ENCODE results near the gene ATG14. TPM values are rescaled to one million over a fixed set of nuclear protein-coding genes. Genes with fewer than 3 reads are reported as not detected.

ATG14 gene
- total RNA-seq, 2 experiments from 2014 or later = 4.6 to 4.9 TPM

- Mint-ChIP-seq H3K4me3 (no peak overlapping the region), H3K27me3 (ENCODE audit: low read depth) (no peaks in the 10 kb centered on the region), H3K4me1 (ENCODE audit: low read depth) (peaks cover 14% of the 10 kb centered on the region), H3K36me3 (ENCODE audit: low read depth) (peaks cover 13% of the 10 kb centered on the region), H3K27ac (no peak overlapping the region), H3K9me3 (no peaks in the 10 kb centered on the region)
- CTCF ChIA-PET = interaction anchor here (0.8 to 1.4 kb wide), 6 partner anchors 16 to 148 kb away, joined by 3 to 4 read pairs (median 3); no protein-coding TSS in a partner anchor
- no peak for DNase-seq
- intact Hi-C loops (cut with micrococcal nuclease) = no loop called here
Measured at GRCh38 chr14:55361190-55361589, 50.4 kb downstream of the ATG14 start.

DNA sequence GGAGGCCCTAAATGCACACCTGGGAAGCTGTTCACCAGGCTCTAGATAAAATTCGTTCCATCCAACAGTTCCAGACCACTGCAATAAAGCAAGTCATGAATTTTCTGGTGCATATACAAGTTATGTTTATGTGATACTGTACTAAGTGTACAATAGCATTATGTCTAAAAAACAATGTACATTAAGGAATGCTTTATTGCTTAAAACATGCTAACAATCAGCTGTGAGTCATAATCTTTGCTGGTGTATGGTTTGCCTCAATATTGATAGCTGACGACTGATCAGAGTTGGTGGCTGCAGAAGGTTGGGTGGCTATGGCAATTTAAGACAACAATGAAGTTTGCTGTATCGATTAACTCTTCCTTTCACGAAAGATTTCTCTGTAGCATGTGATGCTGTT is 52.3 kb downstream of the ATG14 start:
- CTCF ChIA-PET = interaction anchor here (0.7 to 1.2 kb wide), 2 partner anchors 89 to 146 kb away, joined by 3 to 4 read pairs; no protein-coding TSS in a partner anchor
- Mint-ChIP-seq H3K9me3 (no peaks in the 10 kb centered on the region), H3K4me1 (ENCODE audit: low read depth) (peaks cover 21% of the 10 kb centered on the region), H3K36me3 (ENCODE audit: low read depth) (peaks cover 6% of the 10 kb centered on the region), H3K27ac (no peak overlapping the region), H3K4me3 (no peak overlapping the region), H3K27me3 (ENCODE audit: low read depth) (no peaks in the 10 kb centered on the region)
- intact Hi-C loops (cut with micrococcal nuclease) = no loop called here
- no peak for DNase-seq

DNA sequence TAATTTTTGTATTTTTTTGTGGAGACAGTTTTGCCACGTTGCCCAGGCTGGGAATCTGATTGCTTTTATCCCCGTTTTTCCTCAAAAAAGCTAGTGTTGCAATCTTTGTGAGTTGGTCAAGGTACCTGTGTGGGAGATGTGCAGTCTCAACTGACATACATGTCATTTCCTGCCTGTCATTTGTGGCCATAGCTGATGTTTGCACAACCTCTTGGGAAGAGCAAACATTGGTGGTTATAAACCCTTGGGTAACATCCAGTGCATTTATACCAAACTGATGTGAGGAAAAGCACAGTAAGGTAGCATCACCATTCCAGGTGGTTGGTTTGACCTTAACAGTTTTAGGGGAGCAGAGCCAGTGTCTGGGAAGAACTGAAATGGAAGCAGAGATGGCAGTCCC is 54.7 kb downstream of the ATG14 start:
- Mint-ChIP-seq H3K27me3 (ENCODE audit: low read depth) (no peaks in the 10 kb centered on the region), H3K9me3 (no peaks in the 10 kb centered on the region), H3K4me1 (ENCODE audit: low read depth) (peaks cover 27% of the 10 kb centered on the region), H3K27ac (no peak overlapping the region), H3K4me3 (no peak overlapping the region), H3K36me3 (ENCODE audit: low read depth) (peaks cover 8% of the 10 kb centered on the region)
- CTCF ChIA-PET = interaction anchor here (0.6 to 5.7 kb wide), 3 partner anchors 42 to 731 kb away, joined by 3 to 131 read pairs (median 3); partner anchors contain the start of gene FBXO34
- DNase-seq = no peak
- intact Hi-C loops (cut with micrococcal nuclease) = no loop called here

- Mint-ChIP-seq H3K27ac (no peak overlapping the region), H3K4me3 (no peak overlapping the region), H3K27me3 (ENCODE audit: low read depth) (no peaks in the 10 kb centered on the region), H3K4me1 (ENCODE audit: low read depth) (peaks cover 18% of the 10 kb centered on the region), H3K9me3 (no peaks in the 10 kb centered on the region), H3K36me3 (ENCODE audit: low read depth) (peaks cover 10% of the 10 kb centered on the region)
- intact Hi-C loops (cut with micrococcal nuclease) = no loop called here
- no peak for DNase-seq
- CTCF ChIA-PET = interaction anchor here (0.6 to 5.7 kb wide), 11 partner anchors 9 to 143 kb away, joined by 3 to 131 read pairs (median 15); partner anchors contain the start of gene FBXO34
Measured at GRCh38 chr14:55355922-55356321, 55.7 kb downstream of the ATG14 start.

DNA sequence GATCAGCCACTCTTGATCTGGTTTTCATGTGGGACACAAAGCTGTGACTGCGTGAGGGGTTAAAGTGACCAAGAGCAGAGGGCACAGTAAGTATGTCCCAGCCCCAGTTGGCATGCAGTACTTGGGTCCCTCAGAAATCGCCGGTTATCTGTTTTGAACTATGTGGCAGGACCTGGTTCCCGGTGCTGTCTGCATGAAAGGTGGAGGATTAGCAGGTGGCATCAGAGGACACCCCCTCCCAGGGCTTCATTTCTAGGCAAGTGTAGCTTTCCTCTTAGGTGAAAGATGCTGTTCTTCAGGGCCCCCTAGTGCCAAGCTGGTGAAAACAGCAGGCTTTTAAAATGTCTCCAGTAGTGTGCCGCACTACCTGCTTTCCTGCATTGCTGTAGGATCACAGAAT is 57.1 kb downstream of the ATG14 start:
- Mint-ChIP-seq H3K4me3 (peak overlapping the region; percentile 20), H3K27me3 (ENCODE audit: low read depth) (no peaks in the 10 kb centered on the region), H3K9me3 (no peaks in the 10 kb centered on the region), H3K4me1 (ENCODE audit: low read depth) (peaks cover 21% of the 10 kb centered on the region), H3K36me3 (ENCODE audit: low read depth) (peaks cover 11% of the 10 kb centered on the region), H3K27ac (peak overlapping the region; percentile 74)
- intact Hi-C loops (cut with micrococcal nuclease) = loop anchor here (1.0 kb wide), 7 partner anchors 19 to 265 kb away; partner anchors contain the start of gene FBXO34
- CTCF ChIA-PET = interaction anchor here (0.6 to 5.7 kb wide), 47 partner anchors 9 to 406 kb away, joined by 3 to 131 read pairs (median 5); partner anchors contain the start of genes DLGAP5 and FBXO34
- peak; percentile 80 for DNase-seq

GRCh38 chr14:55353686-55354467 is 57.8 kb downstream of the ATG14 start:
- Mint-ChIP-seq H3K9me3 (no peaks in the 10 kb centered on the region), H3K36me3 (ENCODE audit: low read depth) (peaks cover 11% of the 10 kb centered on the region), H3K27ac (peak overlapping the region; percentile 74), H3K4me1 (ENCODE audit: low read depth) (peaks cover 27% of the 10 kb centered on the region), H3K27me3 (ENCODE audit: low read depth) (no peaks in the 10 kb centered on the region), H3K4me3 (peak overlapping the region; percentile 53)
- CTCF ChIA-PET = interaction anchor here (0.5 to 5.7 kb wide), 49 partner anchors 8 to 405 kb away, joined by 3 to 131 read pairs (median 5); partner anchors contain the start of genes DLGAP5 and FBXO34
- intact Hi-C loops (cut with micrococcal nuclease) = loop anchor here (1.0 kb wide), 7 partner anchors 19 to 265 kb away; partner anchors contain the start of gene FBXO34
- no peak for DNase-seq

- Mint-ChIP-seq H3K36me3 (ENCODE audit: low read depth) (peaks cover 11% of the 10 kb centered on the region), H3K4me3 (no peak overlapping the region), H3K27me3 (ENCODE audit: low read depth) (no peaks in the 10 kb centered on the region), H3K4me1 (ENCODE audit: low read depth) (peaks cover 41% of the 10 kb centered on the region), H3K27ac (no peak overlapping the region), H3K9me3 (no peaks in the 10 kb centered on the region)
- no peak for DNase-seq
- intact Hi-C loops (cut with micrococcal nuclease) = no loop called here
- CTCF ChIA-PET = interaction anchor here (0.6 to 5.7 kb wide), 4 partner anchors 15 to 139 kb away, joined by 3 to 131 read pairs (median 16); partner anchors contain the start of gene FBXO34
Measured at GRCh38 chr14:55352201-55352600, 59.4 kb downstream of the ATG14 start.

- Mint-ChIP-seq H3K4me1 (ENCODE audit: low read depth) (peaks cover 47% of the 10 kb centered on the region), H3K36me3 (ENCODE audit: low read depth) (peaks cover 11% of the 10 kb centered on the region), H3K27me3 (ENCODE audit: low read depth) (no peaks in the 10 kb centered on the region), H3K4me3 (no peak overlapping the region), H3K9me3 (no peaks in the 10 kb centered on the region), H3K27ac (peak overlapping the region; percentile 59)
- no peak for DNase-seq
- intact Hi-C loops (cut with micrococcal nuclease) = no loop called here
- CTCF ChIA-PET = interaction anchor here (0.6 to 5.0 kb wide), 7 partner anchors 13 to 319 kb away, joined by 3 to 27 read pairs (median 4); partner anchors contain the start of gene FBXO34
Measured at GRCh38 chr14:55351111-55351510, 60.5 kb downstream of the ATG14 start.

DNA sequence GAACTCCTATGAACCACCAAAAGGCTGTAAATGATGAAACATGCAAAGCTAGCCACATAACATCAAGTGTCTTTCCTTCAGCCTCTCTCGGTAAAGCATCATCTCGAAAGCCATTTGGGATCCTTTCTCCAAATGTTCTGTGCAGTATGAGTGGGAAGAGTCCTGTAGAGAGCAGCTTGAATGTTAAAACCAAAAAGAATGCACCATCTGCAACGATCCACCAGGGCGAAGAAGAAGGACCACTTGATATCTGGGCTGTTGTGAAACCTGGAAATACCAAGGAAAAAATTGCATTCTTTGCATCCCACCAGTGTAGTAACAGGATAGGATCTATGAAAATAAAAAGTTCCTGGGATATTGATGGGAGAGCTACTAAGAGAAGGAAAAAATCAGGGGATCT is 61.2 kb downstream of the ATG14 start:
- Mint-ChIP-seq H3K27me3 (ENCODE audit: low read depth) (no peaks in the 10 kb centered on the region), H3K36me3 (ENCODE audit: low read depth) (peaks cover 11% of the 10 kb centered on the region), H3K27ac (no peak overlapping the region), H3K9me3 (no peaks in the 10 kb centered on the region), H3K4me3 (no peak overlapping the region), H3K4me1 (ENCODE audit: low read depth) (peaks cover 50% of the 10 kb centered on the region)
- no peak for DNase-seq
- CTCF ChIA-PET = interaction anchor here (0.6 to 5.0 kb wide), 5 partner anchors 12 to 318 kb away, joined by 3 to 27 read pairs (median 4); partner anchors contain the start of gene FBXO34
- intact Hi-C loops (cut with micrococcal nuclease) = no loop called here

- no peaks in the 10 kb centered on the region for H3K27me3 Mint-ChIP-seq (ENCODE audit: low read depth)
- H3K4me1 Mint-ChIP-seq (ENCODE audit: low read depth) = peaks cover 54% of the 10 kb centered on the region
- no peak for DNase-seq
- H3K4me3 Mint-ChIP-seq = no peak overlapping the region
- no peak overlapping the region for H3K27ac Mint-ChIP-seq
- CTCF ChIA-PET = interaction anchor here (1.4 to 5.0 kb wide), 2 partner anchors 77 to 79 kb away, joined by 4 to 27 read pairs; partner anchors contain the start of gene FBXO34
- intact Hi-C loops (cut with micrococcal nuclease) = loop anchor here (2.0 kb wide), 1 partner anchor 43 kb away; no protein-coding TSS in a partner anchor
- peaks cover 11% of the 10 kb centered on the region for H3K36me3 Mint-ChIP-seq (ENCODE audit: low read depth)
- no peaks in the 10 kb centered on the region for H3K9me3 Mint-ChIP-seq
Measured at GRCh38 chr14:55349565-55349964, 62.1 kb downstream of the ATG14 start.

DNA sequence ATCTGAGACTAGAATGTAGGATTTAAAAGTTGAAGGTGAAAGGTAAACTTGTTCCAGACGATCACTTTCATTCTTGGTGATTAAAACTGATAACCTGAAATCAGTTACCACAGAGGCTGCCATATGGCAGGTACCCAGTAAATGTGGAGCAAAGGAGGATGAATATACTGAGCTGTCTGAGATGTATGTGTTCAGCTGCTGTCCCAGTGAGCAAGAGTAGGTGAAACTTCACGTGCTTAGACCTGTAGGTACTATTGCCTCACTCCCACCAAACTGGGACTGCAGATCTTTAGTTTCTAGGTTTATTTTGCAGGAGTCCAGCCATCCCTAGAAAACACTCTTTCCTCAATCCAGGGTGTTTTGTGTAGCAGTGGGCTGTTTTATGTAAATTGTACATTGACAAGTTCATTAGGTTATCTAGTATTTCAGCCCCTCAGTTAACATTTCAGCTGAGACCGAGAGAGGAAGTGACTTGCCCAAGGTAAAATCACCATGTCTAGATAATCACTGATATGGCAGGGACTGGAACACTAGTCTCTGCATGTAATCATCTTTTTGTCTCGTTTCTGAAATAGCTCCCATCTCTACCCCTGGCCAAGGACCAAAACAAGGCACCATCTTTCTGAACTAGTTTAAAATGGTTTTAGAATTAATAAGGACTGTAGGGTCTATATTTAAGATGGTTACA is 62.7 kb downstream of the ATG14 start:
- H3K9me3 Mint-ChIP-seq = no peaks in the 10 kb centered on the region
- DNase-seq = peak; percentile 22
- no peaks in the 10 kb centered on the region for H3K27me3 Mint-ChIP-seq (ENCODE audit: low read depth)
- intact Hi-C loops (cut with micrococcal nuclease) = loop anchor here (2.0 kb wide), 1 partner anchor 42 kb away; no protein-coding TSS in a partner anchor
- H3K4me1 Mint-ChIP-seq (ENCODE audit: low read depth) = peaks cover 53% of the 10 kb centered on the region
- CTCF ChIA-PET = interaction anchor here (1.4 to 5.0 kb wide), 2 partner anchors 11 to 79 kb away, joined by 5 to 27 read pairs; partner anchors contain the start of gene FBXO34
- H3K27ac Mint-ChIP-seq = no peak overlapping the region
- no peak overlapping the region for H3K4me3 Mint-ChIP-seq
- peaks cover 11% of the 10 kb centered on the region for H3K36me3 Mint-ChIP-seq (ENCODE audit: low read depth)

All from activated naive CD4-positive, alpha-beta T cell treated with anti-CD3 and anti-CD28 coated beads for 36 hours (primary cell).